ENCODE results near the gene CISTR.

- no peak for TF ChIP-seq CTCF (conservative IDR thresholded peaks at IDR 0.05 in 1 of 2, IDR thresholded peaks at IDR 0.05 in 1 of 2; ENCODE audit: low read depth in 1 of 2, low read length in 2 of 2)
- no peak for TF ChIP-seq EZH2 (IDR thresholded peaks at IDR 0.05; ENCODE audit: low read length, missing control alignments)
Observed at GRCh38 chr12:53736592-53736991, 15.2 kb downstream of the CISTR start.

Measured in fibroblast of lung (primary cell).